Measurements from ENCODE around the gene CNTNAP3.
"Not testable (repeated sequence)": the region's sequence is repeated elsewhere in the genome, so short reads cannot be mapped to it uniquely, and the experiment has no call there.

GRCh38 chr9:39054453-39054852 lies 233.5 kb downstream of the CNTNAP3 start:
- not testable (repeated sequence) for TF ChIP-seq CTCF, POLR2A (IDR thresholded peaks at IDR 0.05)

All from thyroid gland (tissue), 4 donors.